HEK293T (cell line): ENCODE measurements around the gene MND1.

Experiments used
- CTCF ChIA-PET: fragments of 350-600 bp; formaldehyde crosslinking; extraction: SDS; loops from one replicate; lab custom pipeline; 2021; ENCODE audit warnings: antibody characterized with exemption, inconsistent platforms; lab: Yijun Ruan, JAX
- POLR2A ChIA-PET: fragments of 350-600 bp; formaldehyde crosslinking; extraction: SDS; loops from one replicate; lab custom pipeline; 2020; ENCODE audit warnings: antibody characterized with exemption, inconsistent platforms; lab: Yijun Ruan, JAX
- DNase-seq: peaks from one replicate; pipeline ENCODE4 v3.0.0; 2012; ENCODE audit warnings: mixed read lengths; ENCODE audit errors: extremely low spot score
- ARNT ChIP-seq: fragments of 450-650 bp; IDR thresholded peaks from 2 replicates; pipeline ENCODE4 v1.6.1; 2017; ENCODE audit warnings: mild to moderate bottlenecking
- BHLHE40 ChIP-seq: fragments of 450-650 bp; IDR thresholded peaks from 2 replicates; pipeline ENCODE4 v1.6.1; 2016; ENCODE audit warnings: mild to moderate bottlenecking, moderate library complexity, borderline replicate concordance
- CTBP1 ChIP-seq: fragments of 450-650 bp; IDR thresholded peaks from 2 replicates; pipeline ENCODE4 v1.6.1; 2016; ENCODE audit warnings: borderline replicate concordance
- ELF4 ChIP-seq: fragments of 450-650 bp; IDR thresholded peaks from 2 replicates; pipeline ENCODE4 v1.6.1; 2017; ENCODE audit warnings: antibody characterized with exemption
- FOXA1 ChIP-seq: fragments of 450-650 bp; IDR thresholded peaks from 2 replicates; pipeline ENCODE4 v1.6.1; 2016; ENCODE audit warnings: mild to moderate bottlenecking
- FOXK2 ChIP-seq: fragments of 450-650 bp; IDR thresholded peaks from 2 replicates; pipeline ENCODE4 v1.6.1; 2016; ENCODE audit warnings: mild to moderate bottlenecking
- FOXM1 ChIP-seq: fragments of 450-650 bp; IDR thresholded peaks from 2 replicates; pipeline ENCODE4 v1.6.1; 2017; ENCODE audit warnings: mild to moderate bottlenecking, borderline replicate concordance
- HDGF ChIP-seq: fragments of 450-650 bp; IDR thresholded peaks from 2 replicates; pipeline ENCODE4 v1.6.1; 2017; ENCODE audit warnings: antibody characterized with exemption, borderline replicate concordance
- L3MBTL2 ChIP-seq: fragments of 450-650 bp; conservative IDR thresholded peaks from 2 replicates; pipeline ENCODE4 v1.6.1; 2016; ENCODE audit warnings: mild to moderate bottlenecking
- LEF1 ChIP-seq: fragments of 450-650 bp; IDR thresholded peaks from 2 replicates; pipeline ENCODE4 v1.6.1; 2017; ENCODE audit warnings: mild to moderate bottlenecking, borderline replicate concordance
- NFRKB ChIP-seq: fragments of 450-650 bp; IDR thresholded peaks from 2 replicates; pipeline ENCODE4 v1.6.1; 2016; ENCODE audit warnings: mild to moderate bottlenecking, moderate library complexity
- SP1 ChIP-seq: fragments of 450-650 bp; IDR thresholded peaks from 2 replicates; pipeline ENCODE4 v1.6.1; 2017
- SUZ12 ChIP-seq: fragments of 450-650 bp; IDR thresholded peaks from 2 replicates; pipeline ENCODE4 v1.6.1; 2016; ENCODE audit warnings: mild to moderate bottlenecking
- TARDBP ChIP-seq: fragments of 450-650 bp; IDR thresholded peaks from 2 replicates; pipeline ENCODE4 v1.6.1; 2016
- ZNF384 ChIP-seq: fragments of 450-650 bp; IDR thresholded peaks from 2 replicates; pipeline ENCODE4 v1.6.1; 2016
- TF ChIP-seq, protein P1 (sequence below): fragments of 450-650 bp; IDR thresholded peaks from 2 replicates; pipeline ENCODE4 v1.6.1; 2016

The MND1 gene, protein sequence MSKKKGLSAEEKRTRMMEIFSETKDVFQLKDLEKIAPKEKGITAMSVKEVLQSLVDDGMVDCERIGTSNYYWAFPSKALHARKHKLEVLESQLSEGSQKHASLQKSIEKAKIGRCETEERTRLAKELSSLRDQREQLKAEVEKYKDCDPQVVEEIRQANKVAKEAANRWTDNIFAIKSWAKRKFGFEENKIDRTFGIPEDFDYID

DNA sequence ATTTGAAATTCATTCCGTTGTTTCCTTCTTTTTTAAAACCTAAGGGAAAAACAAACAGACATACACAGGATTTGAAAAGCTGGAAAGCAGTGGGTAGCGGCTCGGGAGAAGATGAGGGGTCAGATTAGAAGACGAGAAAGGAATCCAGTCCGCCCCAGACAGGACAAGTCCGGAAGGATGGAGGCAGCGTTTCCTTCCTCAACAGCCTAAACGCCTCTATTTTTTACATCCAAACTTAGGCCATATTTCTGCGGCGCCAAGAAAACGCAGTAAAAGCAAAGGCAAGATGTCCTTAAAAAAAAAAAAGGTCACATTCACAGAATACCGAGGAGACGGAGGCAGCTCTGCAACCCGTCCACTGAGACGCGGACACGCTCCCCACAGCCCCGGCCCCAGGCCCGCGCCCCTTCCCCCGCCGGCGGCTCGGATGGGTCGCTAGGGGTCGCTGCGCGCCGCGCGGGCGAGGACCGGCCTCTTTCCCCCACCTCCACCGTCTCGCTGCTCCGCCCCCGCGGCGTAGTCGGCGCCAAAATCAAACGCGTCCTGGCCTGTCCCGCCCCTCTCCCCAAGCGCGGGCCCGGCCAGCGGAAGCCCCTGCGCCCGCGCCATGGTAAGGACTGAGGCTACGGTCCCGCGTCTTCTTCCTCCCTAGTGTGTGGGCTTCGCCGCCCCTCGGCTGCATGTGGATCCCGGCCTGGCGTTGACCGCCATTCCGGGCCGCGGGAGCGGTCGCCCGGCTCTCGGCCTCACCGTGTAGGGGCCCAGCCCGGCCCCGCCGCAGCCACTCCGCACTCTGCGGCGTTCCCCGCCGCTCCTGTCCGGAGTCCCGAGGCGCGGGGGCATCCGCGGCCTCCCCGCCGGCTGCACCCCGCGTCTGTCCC lies at the start of gene MND1:
MND1 (plus strand) TSS at position 558 of the 881 bp plus-strand sequence; CDS start at position 608, 50 bp downstream.
- ChIA-PET CTCF (interaction anchor here (0.6 to 3.7 kb wide), 11 partner anchors 27 to 398 kb away, joined by 3 to 22 read pairs (median 3); no protein-coding TSS in a partner anchor), POLR2A (interaction anchor here (1.0 to 2.2 kb wide), 12 partner anchors 10 to 299 kb away, joined by 3 to 14 read pairs (median 4); partner anchors contain the start of gene TMEM131L)

DNA sequence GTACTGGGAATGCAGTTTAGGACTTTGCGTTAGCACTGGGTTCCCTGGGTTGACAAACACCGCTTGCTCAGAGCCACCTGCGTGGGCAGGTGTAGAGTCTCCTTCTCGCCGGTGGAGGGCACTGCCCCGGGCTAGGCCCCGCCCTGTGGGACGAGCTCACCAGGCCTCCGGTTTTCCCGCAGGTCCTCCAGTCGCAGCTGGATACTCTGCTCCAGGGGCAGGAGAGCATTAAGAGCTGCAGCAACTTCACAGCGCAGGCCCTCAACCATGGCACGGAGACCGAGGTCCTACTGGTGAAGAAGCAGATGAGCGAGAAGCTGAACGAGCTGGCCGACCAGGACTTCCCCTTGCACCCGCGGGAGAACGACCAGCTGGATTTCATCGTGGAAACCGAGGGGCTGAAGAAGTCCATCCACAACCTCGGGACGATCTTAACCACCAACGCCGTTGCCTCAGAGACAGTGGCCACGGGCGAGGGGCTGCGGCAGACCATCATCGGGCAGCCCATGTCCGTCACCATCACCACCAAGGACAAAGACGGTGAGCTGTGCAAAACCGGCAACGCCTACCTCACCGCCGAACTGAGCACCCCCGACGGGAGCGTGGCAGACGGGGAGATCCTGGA lies 49.2 kb upstream of the MND1 start:
- DNase-seq = no peak
- no peak for TF ChIP-seq ZNF384
- TF ChIP-seq NFRKB = no peak
- no peak for TF ChIP-seq BHLHE40
- POLR2A ChIA-PET = interaction anchor here (1.0 kb wide), 1 partner anchor 9 kb away, joined by 3 read pairs; no protein-coding TSS in a partner anchor
- CTCF ChIA-PET = no interaction called here

More for the DNA sequence above, at the start of gene MND1:
- TF ChIP-seq FOXK2 (no peak), HDGF (no peak), NFRKB (no peak), LEF1 (no peak), FOXA1 (no peak), ELF4 (no peak; the same call in 1 of the 2 replicates), CTBP1 (0 out of 2 replicates have a peak, but pooled peaks have one; percentile 34), FOXM1 (peak; percentile 4; the same call in 1 of the 2 replicates), ZNF384 (no peak), ARNT (no peak), L3MBTL2 (peak; percentile 85), TARDBP (no peak), SP1 (no peak)
- TF ChIP-seq, protein P1, sequence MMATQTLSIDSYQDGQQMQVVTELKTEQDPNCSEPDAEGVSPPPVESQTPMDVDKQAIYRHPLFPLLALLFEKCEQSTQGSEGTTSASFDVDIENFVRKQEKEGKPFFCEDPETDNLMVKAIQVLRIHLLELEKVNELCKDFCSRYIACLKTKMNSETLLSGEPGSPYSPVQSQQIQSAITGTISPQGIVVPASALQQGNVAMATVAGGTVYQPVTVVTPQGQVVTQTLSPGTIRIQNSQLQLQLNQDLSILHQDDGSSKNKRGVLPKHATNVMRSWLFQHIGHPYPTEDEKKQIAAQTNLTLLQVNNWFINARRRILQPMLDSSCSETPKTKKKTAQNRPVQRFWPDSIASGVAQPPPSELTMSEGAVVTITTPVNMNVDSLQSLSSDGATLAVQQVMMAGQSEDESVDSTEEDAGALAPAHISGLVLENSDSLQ = no peak
- peak; percentile 91 for DNase-seq

DNA sequence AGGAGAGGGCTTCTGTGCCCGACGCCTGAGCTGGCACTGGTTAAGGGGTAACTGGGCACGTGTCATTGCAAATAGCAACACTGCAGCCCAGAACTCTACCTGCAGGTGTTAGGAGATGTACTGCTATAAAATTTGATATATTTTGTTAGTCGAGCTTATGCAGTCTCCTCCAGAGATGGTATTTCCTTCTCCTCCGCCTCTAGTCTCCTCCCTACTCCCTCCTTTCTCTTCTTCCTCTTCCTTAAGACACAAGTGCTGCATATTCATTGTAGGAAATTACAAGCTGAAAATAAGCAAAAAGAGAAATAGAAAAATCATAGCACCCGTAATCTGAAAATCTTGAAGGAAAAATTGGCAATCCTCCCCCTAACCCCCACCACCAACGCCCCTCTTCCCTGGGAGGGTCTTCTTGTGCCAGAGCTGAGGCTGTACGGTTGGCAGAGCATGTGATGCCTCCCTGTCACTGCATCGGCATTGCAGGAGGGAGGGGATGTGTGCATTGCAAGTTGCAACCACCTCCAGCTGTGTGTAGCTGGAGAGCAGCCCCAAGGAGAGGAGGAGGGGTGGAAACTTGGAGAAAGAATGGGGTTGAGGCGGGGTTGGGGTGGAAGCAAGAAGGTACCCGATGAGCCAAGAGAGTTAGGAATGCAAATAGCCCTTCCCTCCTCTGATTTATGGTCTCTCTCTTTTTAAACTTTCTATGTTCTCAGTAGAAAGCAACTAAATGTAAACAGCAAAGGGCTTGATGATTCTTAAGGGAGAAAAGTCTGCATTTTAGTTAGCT lies 48.3 kb upstream of the MND1 start:
- CTCF ChIA-PET = no interaction called here
- no peak for DNase-seq
- no peak for TF ChIP-seq LEF1
- TF ChIP-seq FOXK2 = no peak
- POLR2A ChIA-PET = no interaction called here

DNA sequence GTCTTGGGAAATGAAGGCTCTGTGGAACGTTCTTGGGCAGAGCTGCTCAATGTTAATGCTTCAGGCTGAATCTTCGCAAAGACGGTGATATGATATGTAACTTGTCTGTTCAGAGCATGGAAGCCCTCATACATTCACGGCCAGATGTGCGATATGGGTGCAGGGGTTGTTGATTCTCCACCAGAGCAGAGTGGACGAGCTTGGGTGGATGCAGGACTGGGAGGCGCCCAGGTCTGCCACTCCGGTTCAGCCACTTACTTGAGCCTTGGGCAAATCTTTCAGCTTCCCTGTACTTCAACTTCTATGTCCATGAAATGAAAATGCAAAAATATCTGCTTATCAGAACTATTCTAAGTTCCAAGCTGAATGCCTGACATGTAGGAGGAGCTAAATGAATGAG lies 47.4 kb upstream of the MND1 start:
- no peak for DNase-seq
- TF ChIP-seq SUZ12 (no peak), BHLHE40 (no peak), CTBP1 (no peak), ARNT (no peak), ELF4 (no peak), ZNF384 (no peak), FOXA1 (no peak), TARDBP (no peak), SP1 (no peak), NFRKB (no peak), L3MBTL2 (no peak)
- TF ChIP-seq, protein P1 = no peak
- ChIA-PET POLR2A (no interaction called here), CTCF (no interaction called here)

DNA sequence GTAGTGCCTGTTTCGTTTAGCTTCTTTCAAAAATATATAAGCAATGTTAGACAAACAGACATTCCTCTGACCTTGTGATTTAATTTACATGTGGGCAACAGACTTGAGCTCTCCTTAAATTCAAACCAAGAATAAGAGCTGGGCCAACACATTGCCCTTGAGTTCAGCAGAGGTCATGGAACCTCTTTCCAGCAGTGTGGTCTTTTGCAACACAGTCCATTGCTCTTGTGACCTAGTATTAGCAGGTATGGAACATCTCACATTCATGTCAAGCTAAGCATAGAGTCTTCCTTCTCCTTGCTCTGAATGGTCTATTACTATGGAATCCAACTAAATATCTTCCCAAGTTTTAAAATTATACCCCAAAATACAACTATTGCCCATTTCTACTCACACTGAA lies 33.7 kb upstream of the MND1 start:
- CTCF ChIA-PET = interaction anchor here (1.4 kb wide), 1 partner anchor 168 kb away, joined by 3 read pairs; no protein-coding TSS in a partner anchor
- POLR2A ChIA-PET = no interaction called here
- DNase-seq = no peak
- TF ChIP-seq FOXM1 = no peak

DNA sequence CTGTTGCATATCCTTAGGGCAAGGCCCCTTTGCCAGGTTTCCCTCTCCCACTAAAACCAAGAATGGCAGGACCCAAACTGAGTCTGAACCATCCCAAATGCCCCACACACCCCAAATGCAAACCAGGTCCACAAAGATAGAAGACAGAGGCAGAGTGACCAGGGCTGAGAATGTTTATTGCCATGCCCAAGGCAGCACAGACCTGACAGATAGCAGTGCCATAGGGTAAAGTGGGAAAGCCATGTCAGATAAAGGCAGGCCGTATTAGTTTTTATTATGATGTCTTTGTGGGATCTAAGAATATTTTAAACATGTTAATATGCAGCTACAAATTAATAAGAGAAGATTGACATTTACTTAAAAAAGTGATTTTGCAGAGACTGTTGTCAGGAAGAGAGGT lies 29.6 kb upstream of the MND1 start:
- no peak for DNase-seq
- ChIA-PET POLR2A (interaction anchor here (0.6 kb wide), 1 partner anchor 86 kb away, joined by 3 read pairs; no protein-coding TSS in a partner anchor), CTCF (interaction anchor here (0.6 kb wide), 1 partner anchor 35 kb away, joined by 3 read pairs; no protein-coding TSS in a partner anchor)
- TF ChIP-seq FOXK2 = no peak
- no peak for TF ChIP-seq FOXA1
- no peak for TF ChIP-seq LEF1
